H9 (cell line): ENCODE data around the gene PRELID1. TPM values are rescaled to one million over a fixed set of nuclear protein-coding genes. Genes with fewer than 3 reads are reported as not detected.

Source experiments
- DNase-seq: peaks from one replicate; pipeline ENCODE4 v3.0.0-alpha.2; 2017
- H2AFZ ChIP-seq: one replicate; pipeline ENCODE4 v1.6.1; 2013; ENCODE audit warnings: mild to moderate bottlenecking, low read length, control low read depth, moderate library complexity
- H2AK5ac ChIP-seq: 2 replicates; pipeline ENCODE4 v1.6.1; 2013; ENCODE audit warnings: low read length, control low read depth, mixed read lengths; ENCODE audit not compliant: insufficient read length
- H2BK120ac ChIP-seq: one replicate; pipeline ENCODE4 v1.6.1; 2013; ENCODE audit warnings: low read depth, mild to moderate bottlenecking, low read length, control low read depth, inconsistent platforms; ENCODE audit not compliant: poor library complexity, severe bottlenecking
- H2BK12ac ChIP-seq: 2 replicates; pipeline ENCODE4 v1.6.1; 2013; ENCODE audit warnings: low read length, control low read depth, mixed read lengths, low read depth; ENCODE audit not compliant: insufficient read length
- H2BK15ac ChIP-seq: 2 replicates; pipeline ENCODE4 v1.6.1; 2013; ENCODE audit warnings: low read depth, low read length, control low read depth
- H2BK20ac ChIP-seq: one replicate; pipeline ENCODE4 v1.6.1; 2013; ENCODE audit warnings: low read depth, mild to moderate bottlenecking, low read length, control low read depth, inconsistent platforms; ENCODE audit not compliant: poor library complexity, severe bottlenecking
- H2BK5ac ChIP-seq: 2 replicates; pipeline ENCODE4 v1.6.1; 2013; ENCODE audit warnings: low read length, control low read depth, mixed read lengths; ENCODE audit not compliant: insufficient read length
- H3K14ac ChIP-seq: 2 replicates; pipeline ENCODE4 v1.6.1; 2013; ENCODE audit warnings: low read length, control low read depth; ENCODE audit not compliant: insufficient read depth
- H3K18ac ChIP-seq: 2 replicates; pipeline ENCODE4 v1.6.1; 2013; ENCODE audit warnings: low read depth, mild to moderate bottlenecking, mixed read lengths, low read length, control low read depth; ENCODE audit not compliant: insufficient read length
- H3K23ac ChIP-seq: 2 replicates; pipeline ENCODE4 v1.6.1; 2013; ENCODE audit warnings: low read length, control low read depth, mixed read lengths, low read depth; ENCODE audit not compliant: insufficient read length
- H3K23me2 ChIP-seq: 2 replicates; pipeline ENCODE4 v1.6.1; 2013; ENCODE audit warnings: low read depth, mild to moderate bottlenecking, mixed read lengths, low read length, control low read depth; ENCODE audit not compliant: insufficient read length, poor library complexity, severe bottlenecking
- H3K27ac ChIP-seq: 2 replicates; pipeline ENCODE4 v1.5.1; 2013; ENCODE audit warnings: low read length, control low read depth, mixed read lengths, low read depth; ENCODE audit not compliant: insufficient read length
- H3K27me3 ChIP-seq: 2 replicates; pipeline ENCODE4 v1.6.1; 2013; ENCODE audit warnings: low read length, control low read depth, inconsistent platforms; ENCODE audit not compliant: insufficient read depth
- H3K4ac ChIP-seq: 2 replicates; pipeline ENCODE4 v1.6.1; 2013; ENCODE audit warnings: low read depth, mild to moderate bottlenecking, control low read depth, inconsistent platforms, low read length, moderate library complexity
- H3K4me1 ChIP-seq: 2 replicates; pipeline ENCODE4 v1.6.1; 2013; ENCODE audit warnings: low read length, control low read depth, inconsistent platforms; ENCODE audit not compliant: insufficient read depth
- H3K4me2 ChIP-seq: 2 replicates; pipeline ENCODE4 v1.6.1; 2013; ENCODE audit warnings: low read length, control low read depth, mixed read lengths; ENCODE audit not compliant: insufficient read length, insufficient read depth
- H3K56ac ChIP-seq: 2 replicates; pipeline ENCODE4 v1.6.1; 2013; ENCODE audit warnings: low read depth, mild to moderate bottlenecking, mixed read lengths, low read length, control low read depth; ENCODE audit not compliant: insufficient read length
- H3K79me1 ChIP-seq: 2 replicates; pipeline ENCODE4 v1.6.1; 2013; ENCODE audit warnings: low read depth, mild to moderate bottlenecking, moderate library complexity, low read length, control low read depth, inconsistent platforms; ENCODE audit not compliant: insufficient read depth, poor library complexity, severe bottlenecking
- H3K79me2 ChIP-seq: 2 replicates; pipeline ENCODE4 v1.6.1; 2013; ENCODE audit warnings: low read length, control low read depth, inconsistent platforms; ENCODE audit not compliant: insufficient read depth
- H3K9ac ChIP-seq: 2 replicates; pipeline ENCODE4 v1.6.1; 2013; ENCODE audit warnings: low read length, control low read depth, mixed read lengths; ENCODE audit not compliant: insufficient read length; ENCODE audit errors: extremely low read depth
- H3K9me3 ChIP-seq: one replicate; pipeline ENCODE4 v1.6.1; 2013; ENCODE audit warnings: low read depth, low read length, inconsistent platforms; ENCODE audit not compliant: control insufficient read depth
- H3T11ph ChIP-seq: one replicate; pipeline ENCODE4 v1.6.1; 2013; ENCODE audit warnings: mild to moderate bottlenecking, low read length, control low read depth, inconsistent platforms
- H4K20me1 ChIP-seq: one replicate; pipeline ENCODE4 v1.6.1; 2013; ENCODE audit not compliant: control insufficient read depth, insufficient read length, insufficient read depth
- H4K5ac ChIP-seq: 2 replicates; pipeline ENCODE4 v1.6.1; 2013; ENCODE audit warnings: low read depth, mild to moderate bottlenecking, mixed read lengths, low read length, control low read depth; ENCODE audit not compliant: insufficient read length
- H4K8ac ChIP-seq: replicated peaks from 2 replicates; pipeline ENCODE4 v1.6.1; 2013; ENCODE audit warnings: low read length, control low read depth, mixed read lengths, low read depth; ENCODE audit not compliant: insufficient read length
- H4K91ac ChIP-seq: 2 replicates; pipeline ENCODE4 v1.6.1; 2013; ENCODE audit warnings: low read depth, mild to moderate bottlenecking, moderate library complexity, mixed read lengths, low read length, control low read depth; ENCODE audit not compliant: insufficient read length
- H3K27ac Mint-ChIP-seq, 3 experiments: 2 replicates in 2 of 3; 3 replicates in 1 of 3; pipeline ENCODE4 v1.8.0; 2020 to 2021; ENCODE audit warnings: mixed read lengths in 3 of 3, mild to moderate bottlenecking in 1 of 3, moderate library complexity in 1 of 3
- H3K27me3 Mint-ChIP-seq: 2 replicates; pipeline ENCODE4 v1.8.0; 2021; ENCODE audit warnings: low read depth, mild to moderate bottlenecking, moderate library complexity, mixed read lengths
- H3K36me3 Mint-ChIP-seq, 3 experiments: 2 replicates in 2 of 3; 3 replicates in 1 of 3; pipeline ENCODE4 v1.8.0; 2020 to 2021; ENCODE audit warnings: low read depth in 3 of 3, mixed read lengths in 3 of 3; ENCODE audit not compliant: insufficient read depth in 1 of 3
- H3K4me1 Mint-ChIP-seq, 2 experiments: 2 replicates each; pipeline ENCODE4 v1.8.0; 2020; ENCODE audit warnings: mixed read lengths in 2 of 2
- H3K4me3 Mint-ChIP-seq, 2 experiments: 2 replicates in 1 of 2; 3 replicates in 1 of 2; pipeline ENCODE4 v1.8.0; 2020 to 2021; ENCODE audit warnings: mild to moderate bottlenecking in 2 of 2, mixed read lengths in 2 of 2, moderate library complexity in 1 of 2
- H3K9me3 Mint-ChIP-seq, 2 experiments: 2 replicates in 1 of 2; 3 replicates in 1 of 2; pipeline ENCODE4 v1.8.0; 2020; ENCODE audit warnings: mild to moderate bottlenecking in 2 of 2, mixed read lengths in 2 of 2, moderate library complexity in 1 of 2
- CTCF ChIP-seq: fragments of 200-600 bp; sonication (generic); conservative IDR thresholded peaks from 3 replicates; pipeline ENCODE4 v1.8.0; 2021; ENCODE audit warnings: antibody characterized with exemption, mild to moderate bottlenecking
- WGBS: extraction: QIAGEN DNeasy Blood & Tissue Kit; methylation state at CpG from one replicate; pipeline ENCODE4 v1.1.7; 2013; ENCODE audit warnings: missing lambda C conversion rate, low lambda C conversion rate, mixed read lengths; ENCODE audit not compliant: insufficient read length; ENCODE audit errors: extremely low coverage; 5-methylcytosine and 5-hydroxymethylcytosine counted together
- total RNA-seq: library from RNA; stranded (reverse); gene quantifications from 2 replicates; pipeline ENCODE4 v1.2.1, GENCODE V29; 2021

The PRELID1 gene
- total RNA-seq, 1 experiment from 2014 or later = 213 TPM

DNA sequence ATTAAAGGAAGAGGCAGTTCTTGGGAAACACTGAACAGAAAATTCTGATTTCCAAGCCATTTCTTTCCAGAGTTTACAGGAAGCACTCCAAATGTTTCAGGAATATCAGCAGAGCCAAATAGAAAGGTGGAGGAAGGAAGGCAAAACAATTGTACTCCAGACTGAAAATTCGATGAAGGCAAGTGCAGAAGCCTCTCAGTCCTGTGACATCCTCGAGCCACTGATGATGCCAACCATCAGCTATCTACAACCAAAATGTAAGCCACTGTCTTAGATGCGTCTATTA, 45.7 kb downstream of the PRELID1 start:
- no peak overlapping the region for H3K27ac ChIP-seq
- no peak overlapping the region for H2BK120ac ChIP-seq
- peaks cover 2 to 25% (median 25%) of the 10 kb centered on the region in 3 experiments; a peak in 6 of 7 replicates for H3K36me3 Mint-ChIP-seq
- H3K18ac ChIP-seq = no peak overlapping the region
- no peaks in the 10 kb centered on the region for H3K9me3 Mint-ChIP-seq
- no peak for DNase-seq
- peaks cover 17% of the 10 kb centered on the region for H3K79me2 ChIP-seq
- no peak overlapping the region for H4K91ac ChIP-seq
- TF ChIP-seq CTCF = no peak
- H3K23me2 ChIP-seq = peaks cover 7% of the 10 kb centered on the region
- H4K20me1 ChIP-seq = no peaks in the 10 kb centered on the region
- H2BK20ac ChIP-seq = no peak overlapping the region
- H2BK5ac ChIP-seq = no peak overlapping the region
- no peak overlapping the region for H3K4ac ChIP-seq
- no peak overlapping the region for H2BK12ac ChIP-seq
- no peak overlapping the region for H3K14ac ChIP-seq
- peaks cover 20 to 25% of the 10 kb centered on the region in 2 experiments for H3K4me1 Mint-ChIP-seq
- H3K9me3 ChIP-seq = no peaks in the 10 kb centered on the region
- H4K5ac ChIP-seq = no peak overlapping the region
- H3K4me2 ChIP-seq = no peak overlapping the region
- WGBS = no CpG with 5 or more reads among the region's 3 CpGs
- H3K9ac ChIP-seq = no peak overlapping the region
- H2BK15ac ChIP-seq = no peak overlapping the region
- peak overlapping the region; percentile 57 to 67; a peak in 3 of 5 replicates for H3K4me3 Mint-ChIP-seq
- H3K56ac ChIP-seq = no peak overlapping the region
- peaks cover 10% of the 10 kb centered on the region for H3K27me3 Mint-ChIP-seq
- H3K23ac ChIP-seq = no peak overlapping the region
- peaks cover 4% of the 10 kb centered on the region for H3K79me1 ChIP-seq
- H4K8ac ChIP-seq = no peak overlapping the region
- H2AK5ac ChIP-seq = no peak overlapping the region
- no peaks in the 10 kb centered on the region for H3K27me3 ChIP-seq
- H3K4me1 ChIP-seq = peaks cover 3% of the 10 kb centered on the region; the same call in 1 of the 2 replicates
- H2AFZ ChIP-seq = no peak overlapping the region
- no peak overlapping the region for H3T11ph ChIP-seq
- no peak overlapping the region for H3K27ac Mint-ChIP-seq
